Endothelial cell of umbilical vein (primary cell): ENCODE results near the gene OR56B1. TPM values are rescaled to one million over a fixed set of nuclear protein-coding genes. Genes with fewer than 3 reads are reported as not detected.
A peak's percentile ranks its signal among the peaks of the same experiment; 100 is the strongest.

Source experiments
- BruUV-seq: library from RNA; stranded (reverse); fragments of 400-500 nt; replicated peaks from 2 replicates; lab custom pipeline; 2021; lab: Mats Ljungman, UMichigan
- CTCF ChIA-PET: fragments of 300-600, 350-600 bp; sonication (Branson Sonifier 250); formaldehyde crosslinking; loops from one replicate; lab custom pipeline; 2021; ENCODE audit warnings: antibody characterized with exemption, inconsistent platforms; lab: Charles Lee
- POLR2A ChIA-PET: fragments of 300-600, 350-600 bp; sonication (Branson Sonifier 250); formaldehyde crosslinking; loops from one replicate; lab custom pipeline; 2021; ENCODE audit warnings: antibody characterized with exemption, inconsistent platforms; lab: Charles Lee
- DNase-seq: peaks from one replicate; pipeline ENCODE4 v3.0.0-alpha.2; 2011; ENCODE audit warnings: low read depth, low spot score
- FAIRE-seq: peaks from 2 replicates; lab custom pipeline; 2011; peaks lifted over from hg19 to GRCh38; lab: Jason Lieb, UNC
- H2AFZ ChIP-seq: 2 replicates; pipeline ENCODE4 v1.6.0; 2012; ENCODE audit warnings: low read depth, low read length, control low read depth, inconsistent platforms
- H3K27ac ChIP-seq: 2 replicates; pipeline ENCODE4 v1.5.1; 2011; ENCODE audit warnings: low read depth, mild to moderate bottlenecking, control low read depth, low read length, moderate library complexity; ENCODE audit not compliant: insufficient read depth
- H3K27me3 ChIP-seq, 2 experiments: 2 replicates each; pipeline versions ENCODE4 v1.6.0 to v1.6.1; 2011; ENCODE audit warnings: low read length in 2 of 2, mixed read lengths in 1 of 2; ENCODE audit not compliant: control insufficient read depth in 2 of 2, insufficient read depth in 2 of 2
- H3K36me3 ChIP-seq, 2 experiments: 2 replicates in 1 of 2; 3 replicates in 1 of 2; pipeline ENCODE4 v1.5.1; 2011; ENCODE audit warnings: low read length in 2 of 2, mild to moderate bottlenecking in 1 of 2, moderate library complexity in 1 of 2; ENCODE audit not compliant: control insufficient read depth in 2 of 2, insufficient read depth in 2 of 2; ENCODE audit errors: extremely low read depth in 1 of 2
- H3K4me1 ChIP-seq: 3 replicates; pipeline ENCODE4 v1.5.1; 2011; ENCODE audit warnings: mild to moderate bottlenecking, low read length; ENCODE audit not compliant: control insufficient read depth, insufficient read depth; ENCODE audit errors: extremely low read depth
- H3K4me2 ChIP-seq: 2 replicates; pipeline ENCODE4 v1.6.1; 2011; ENCODE audit warnings: low read length, control low read depth, mixed read lengths; ENCODE audit not compliant: insufficient read depth
- H3K4me3 ChIP-seq, 3 experiments: fragments of 200-600 bp in 1 of 3; sonication (generic), shearing (Covaris generic) in 1 of 3; replicated peaks in 1 of 3; 2 replicates each; pipeline ENCODE4 v1.5.1; 2011 to 2016; ENCODE audit warnings: control low read depth in 3 of 3, low read length in 3 of 3, mild to moderate bottlenecking in 2 of 3, inconsistent platforms in 1 of 3, low read depth in 1 of 3, moderate library complexity in 1 of 3; ENCODE audit not compliant: insufficient read depth in 1 of 3
- H3K79me2 ChIP-seq: 2 replicates; pipeline ENCODE4 v1.6.0; 2012; ENCODE audit warnings: low read length, inconsistent platforms; ENCODE audit not compliant: control insufficient read depth, insufficient read depth
- H3K9ac ChIP-seq: replicated peaks from 2 replicates; pipeline ENCODE3; 2011; ENCODE audit warnings: low read length, control low read depth; ENCODE audit not compliant: insufficient read depth; ENCODE audit errors: extremely low read depth
- H3K9me1 ChIP-seq: replicated peaks from 3 replicates; pipeline ENCODE4 v1.6.0; 2011; ENCODE audit warnings: mild to moderate bottlenecking, low read length; ENCODE audit not compliant: control insufficient read depth, insufficient read depth; ENCODE audit errors: extremely low read depth
- H3K9me3 ChIP-seq: replicated peaks from 2 replicates; pipeline ENCODE4 v1.5.1; 2012; ENCODE audit warnings: low read length, inconsistent platforms; ENCODE audit not compliant: control insufficient read depth, insufficient read depth
- H4K20me1 ChIP-seq: replicated peaks from 2 replicates; pipeline ENCODE3; 2011; ENCODE audit warnings: mild to moderate bottlenecking, low read length; ENCODE audit not compliant: control insufficient read depth, insufficient read depth; ENCODE audit errors: extremely low read depth
- CTCF ChIP-seq, 2 donors: IDR thresholded peaks; 1 replicate in 1 of 2; 2 replicates in 1 of 2; pipeline ENCODE4 v1.5.1; 2011; ENCODE audit warnings: low read length in 2 of 2, mild to moderate bottlenecking in 2 of 2, moderate library complexity in 2 of 2, control low read depth in 1 of 2, inconsistent platforms in 1 of 2, low read depth in 1 of 2; ENCODE audit not compliant: insufficient read depth in 1 of 2; ENCODE audit errors: extremely low read depth in 1 of 2
- EZH2 ChIP-seq: IDR thresholded peaks from 2 replicates; pipeline ENCODE4 v1.6.1; 2012; ENCODE audit warnings: borderline replicate concordance, low read depth, mild to moderate bottlenecking, moderate library complexity, low read length, inconsistent platforms; ENCODE audit not compliant: severe bottlenecking
- FOS ChIP-seq: IDR thresholded peaks from 2 replicates; pipeline ENCODE4 v1.6.1; 2011; ENCODE audit warnings: mild to moderate bottlenecking, low read length, moderate library complexity, borderline replicate concordance; ENCODE audit not compliant: insufficient read depth
- GATA2 ChIP-seq: IDR thresholded peaks from 2 replicates; pipeline ENCODE4 v1.7.0; 2011; ENCODE audit warnings: low read depth, mild to moderate bottlenecking, moderate library complexity, mixed read lengths, low read length; ENCODE audit not compliant: insufficient read length, insufficient read depth
- JUN ChIP-seq: IDR thresholded peaks from 2 replicates; pipeline ENCODE4 v1.6.1; 2011; ENCODE audit warnings: borderline replicate concordance, low read depth; ENCODE audit not compliant: insufficient read length, insufficient read depth
- MYC ChIP-seq: IDR thresholded peaks from one replicate; pipeline ENCODE4 v1.6.1; 2011; ENCODE audit warnings: mild to moderate bottlenecking, low read depth, low read length
- POLR2A ChIP-seq: IDR thresholded peaks from 2 replicates; pipeline ENCODE4 v1.6.1; 2012; ENCODE audit warnings: low read depth, mild to moderate bottlenecking, control low read depth, low read length
- POLR2AphosphoS5 ChIP-seq: IDR thresholded peaks from 2 replicates; pipeline ENCODE4 v1.6.1; 2012; ENCODE audit warnings: low read depth, mild to moderate bottlenecking, control low read depth, low read length, moderate library complexity; ENCODE audit not compliant: insufficient read depth
- dilution Hi-C: fragments of 300-500 bp; cut with MboI; formaldehyde crosslinking; loops from one replicate; pipeline ENCODE4 v1.15.0; 2019; ENCODE audit warnings: low sequenced_read_pairs; ENCODE audit not compliant: extremely low pct_ligation_motif_present
- intact Hi-C: fragments of 100-400 bp; cut with micrococcal nuclease; formaldehyde crosslinking; loops from one replicate; pipeline ENCODE4 v1.10.0; 2022
- polyA plus RNA-seq, 4 experiments: library from polyadenylated mRNA; depleted of rRNA in 3 of 4; stranded (reverse) in 3 of 4; unstranded in 1 of 4; fragments of >200 nt; gene quantifications; 2 replicates each; pipeline versions ENCODE4 v1.2.1 to v1.2.3, GENCODE V29; 2011 to 2012; ENCODE audit warnings: missing spikeins in 1 of 4
- total RNA-seq: library from RNA; stranded (reverse); gene quantifications from 2 replicates; pipeline ENCODE4 v1.2.3, GENCODE V29; 2021
- TF ChIP-seq, protein P1 (sequence below): IDR thresholded peaks from 2 replicates; pipeline ENCODE4 v1.6.1; 2011; ENCODE audit not compliant: insufficient read depth, insufficient read length

Gene OR56B1
- total and polyA plus RNA-seq, 2 donors (not counting 3 experiments of a cell fraction or from before 2014, with no cell fraction given): not detected

GRCh38 chr11:5712507-5712906 is 23.7 kb upstream of the OR56B1 start:
- ChIA-PET CTCF (interaction anchor here (1.0 to 3.3 kb wide), 5 partner anchors 9 to 236 kb away, joined by 3 to 12 read pairs (median 8); partner anchors contain the start of gene TRIM5), POLR2A (no interaction called here)
- DNase-seq: peak; percentile 28
- no peak for TF ChIP-seq JUN
- peak; percentile 23 to 27 for TF ChIP-seq CTCF (IDR thresholded peaks at IDR 0.05; ENCODE audit: extremely low read depth in 1 of 2, insufficient read depth in 1 of 2, low read depth in 1 of 2, low read length in 2 of 2)
- H4K20me1 ChIP-seq: no peaks in the 10 kb centered on the region
- H3K79me2 ChIP-seq: no peaks in the 10 kb centered on the region
- H3K9ac ChIP-seq: no peak overlapping the region
- no peak overlapping the region for H3K4me3 ChIP-seq
- no peak overlapping the region for H3K4me2 ChIP-seq
- dilution Hi-C loops: no loop called here
- no peaks in the 10 kb centered on the region for H3K4me1 ChIP-seq
- intact Hi-C loops: loop anchor here (1.0 kb wide), 3 partner anchors 28 to 236 kb away; no protein-coding TSS in a partner anchor
- FAIRE-seq: no peak
- H2AFZ ChIP-seq: no peak overlapping the region
- no TSS peak for BruUV-seq
- H3K9me1 ChIP-seq: no peaks in the 10 kb centered on the region
- no peaks in the 10 kb centered on the region for H3K9me3 ChIP-seq
- peaks cover 0 to 6% of the 10 kb centered on the region in 2 experiments for H3K36me3 ChIP-seq
- H3K27me3 ChIP-seq: no peaks in the 10 kb centered on the region
- H3K27ac ChIP-seq: no peak overlapping the region

- dilution Hi-C loops: no loop called here
- no peaks in the 10 kb centered on the region for H4K20me1 ChIP-seq
Observed at GRCh38 chr11:5713695-5714094, 22.6 kb upstream of the OR56B1 start.

More at GRCh38 chr11:5713695-5714094, 22.6 kb upstream of the OR56B1 start:
- ChIA-PET POLR2A (no interaction called here), CTCF (interaction anchor here (1.1 to 2.7 kb wide), 4 partner anchors 29 to 237 kb away, joined by 3 to 10 read pairs (median 6); partner anchors contain the start of gene TRIM5)
- Histone ChIP-seq H3K27me3 (no peaks in the 10 kb centered on the region), H2AFZ (no peak overlapping the region), H3K9me1 (no peaks in the 10 kb centered on the region), H3K9me3 (no peaks in the 10 kb centered on the region), H3K4me3 (no peak overlapping the region), H3K36me3 (peaks cover 0 to 2% of the 10 kb centered on the region in 2 experiments), H3K4me2 (no peak overlapping the region), H3K9ac (no peak overlapping the region), H3K4me1 (no peaks in the 10 kb centered on the region), H3K79me2 (no peaks in the 10 kb centered on the region), H3K27ac (no peak overlapping the region)
- DNase-seq (no peak), FAIRE-seq (no peak)
- TF ChIP-seq POLR2A (no peak), EZH2 (no peak), CTCF (IDR thresholded peaks at IDR 0.05; ENCODE audit: extremely low read depth in 1 of 2, insufficient read depth in 1 of 2, low read depth in 1 of 2, low read length in 2 of 2) (no peak), JUN (no peak), POLR2AphosphoS5 (no peak), MYC (no peak), FOS (no peak), GATA2 (no peak)
- TF ChIP-seq, protein P1, sequence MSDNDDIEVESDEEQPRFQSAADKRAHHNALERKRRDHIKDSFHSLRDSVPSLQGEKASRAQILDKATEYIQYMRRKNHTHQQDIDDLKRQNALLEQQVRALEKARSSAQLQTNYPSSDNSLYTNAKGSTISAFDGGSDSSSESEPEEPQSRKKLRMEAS: no peak
- no TSS peak for BruUV-seq
- intact Hi-C loops: no loop called here
